Ovary (tissue), 9 donors: Measurements from ENCODE around the gene MYADML2. TPM values are rescaled to one million over a fixed set of nuclear protein-coding genes. Genes with fewer than 3 reads are reported as not detected.
A peak's percentile ranks its signal among the peaks of the same experiment; 100 is the strongest.

Experiments
- DNase-seq, 5 donors: peaks; one replicate each; pipeline ENCODE4 v3.0.0-alpha.2; 2019 to 2020
- H3K27ac ChIP-seq, 2 donors: fragments of 200-600 bp; one replicate each; pipeline versions ENCODE4 v1.5.1 to v1.8.0; 2019 to 2022
- H3K27me3 ChIP-seq: fragments of 200-600 bp; one replicate; pipeline ENCODE4 v1.8.0; 2022
- H3K36me3 ChIP-seq: fragments of 200-600 bp; sonication (generic); one replicate; pipeline ENCODE4 v1.5.1; 2019
- H3K4me1 ChIP-seq: one replicate; pipeline ENCODE4 v1.8.1; 2013; ENCODE audit warnings: mild to moderate bottlenecking, moderate library complexity; ENCODE audit not compliant: insufficient read depth
- H3K4me3 ChIP-seq: fragments of 200-600 bp; sonication (generic); one replicate; pipeline ENCODE4 v1.5.1; 2017
- H3K9me3 ChIP-seq, 2 donors: fragments of 200-600 bp in 1 of 2; sonication (generic) in 1 of 2; one replicate each; pipeline versions ENCODE4 v1.5.1 to v1.8.1; 2013 to 2019; ENCODE audit warnings: mild to moderate bottlenecking in 1 of 2, moderate library complexity in 1 of 2
- CTCF ChIP-seq, 3 donors: fragments of 450-650 bp in 2 of 3; fragments of 200-600 bp in 1 of 3; IDR thresholded peaks; one replicate each; pipeline versions ENCODE4 v1.5.1 to v1.8.0; 2016 to 2022; ENCODE audit warnings: antibody characterized with exemption in 3 of 3, mild to moderate bottlenecking in 1 of 3
- EP300 ChIP-seq: sonication (generic); formaldehyde crosslinking; IDR thresholded peaks from one replicate; pipeline ENCODE4 v1.6.1; 2017; ENCODE audit warnings: antibody characterized with exemption
- POLR2A ChIP-seq: fragments of 450-650 bp; IDR thresholded peaks from one replicate; pipeline ENCODE4 v1.6.1; 2017; ENCODE audit warnings: antibody characterized with exemption, mild to moderate bottlenecking, moderate library complexity
- WGBS, 3 donors: extraction: QIAGEN DNeasy Blood & Tissue Kit in 1 of 3; methylation state at CpG; one replicate each; pipeline versions ENCODE4 v1.1.5 to v1.1.7; 2013 to 2017; 5-methylcytosine and 5-hydroxymethylcytosine counted together
- intact Hi-C, 4 donors: fragments of 100-400 bp; cut with DNase I; formaldehyde crosslinking; loops; one replicate each; pipeline versions ENCODE4 v1.11.0 to v1.15.1; 2022 to 2023
- polyA plus RNA-seq, 2 donors: library from polyadenylated mRNA; stranded (reverse); fragments of 200-250 nt in 1 of 2; fragments of 350-450 nt in 1 of 2; fragmentation: Illumina TruSeq in 1 of 2; extraction: RNeasy Lipid Tissue Mini Kit (QIAGEN cat#74804) in 1 of 2; gene quantifications; one replicate each; pipeline ENCODE4 v1.2.3, GENCODE V29; 2013 to 2014
- total RNA-seq, 7 donors: library from RNA; depleted of rRNA in 2 of 7; stranded (reverse); fragments of >200 nt in 2 of 7; fragmentation: NEBNext Ultra II Directional in 3 of 7; extraction: Animal tissue kit (Norgen Biotek cat#: 25700) in 3 of 7; gene quantifications; one replicate each; pipeline versions ENCODE4 v1.1.0 to v1.2.4, GENCODE V29; 2016 to 2023
- donor health status: DM: no; HTN: no; CAD: no; lungs with moderate emphysema.
- donor health status: DM: no; HTN: no; CAD: no.
- donor health status: Bipolar disorder and iron deficiency.
- donor health status: DM: yes; HTN: yes; CAD: no.
- donor health status: DM: no; HTN: no; CAD: no.
- donor health status: DM: yes; HTN: yes; CAD: no.

Gene MYADML2
- total and polyA plus RNA-seq, 9 donors: not detected

DNA sequence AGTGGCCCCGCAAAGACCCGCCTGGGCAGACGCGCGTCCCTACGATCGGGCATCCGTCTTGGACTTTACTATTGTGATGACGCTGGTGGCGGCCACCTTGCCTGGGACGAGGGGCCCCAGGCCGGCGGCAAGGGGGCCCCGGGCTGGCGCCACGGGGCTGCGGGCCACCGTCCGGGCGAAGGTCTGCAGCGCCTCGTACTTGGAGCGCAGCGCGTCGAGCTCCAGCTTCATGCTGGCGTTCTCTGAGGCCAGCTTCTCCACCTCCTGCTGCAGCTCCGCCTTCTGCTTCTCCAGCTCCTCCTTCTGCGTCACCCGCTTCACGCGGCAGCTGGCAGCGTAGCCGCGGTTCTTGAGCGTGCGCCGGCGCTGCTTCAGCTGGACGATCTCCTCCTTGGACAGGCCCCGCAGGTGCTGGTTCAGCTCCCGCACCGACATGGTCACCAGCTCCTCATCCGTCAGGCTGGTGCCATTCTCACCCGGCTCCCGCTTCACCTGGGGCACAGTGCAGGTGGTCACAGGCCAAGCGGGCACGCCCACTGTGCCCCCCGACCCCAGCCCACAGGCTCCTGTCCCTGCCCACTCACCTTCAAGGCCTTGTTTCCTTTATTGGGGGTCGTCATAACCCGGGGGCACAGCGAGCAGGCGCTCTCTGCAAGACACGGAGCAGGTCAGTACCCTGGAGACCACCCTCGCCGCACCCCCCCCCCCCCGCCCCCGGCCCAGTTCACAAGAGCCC, 24.3 kb downstream of the MYADML2 start:
- DNase-seq: peak in 1 of 5 donors; percentile 43
- Histone ChIP-seq H3K9me3 (no peaks in the 10 kb centered on the region), H3K4me3 (peak overlapping the region; percentile 7), H3K27me3 (no peaks in the 10 kb centered on the region), H3K36me3 (no peaks in the 10 kb centered on the region), H3K4me1 (peaks cover 27% of the 10 kb centered on the region), H3K27ac (peak overlapping the region in 1 of 2 donors; percentile 49)
- no peak for TF ChIP-seq CTCF (IDR thresholded peaks at IDR 0.05)
- no peak for TF ChIP-seq EP300
- no peak for TF ChIP-seq POLR2A
- intact Hi-C loops: no loop called here
- 75 to 82% (median 77%) methylated on average over 55 to 58 of the region's 58 CpGs for WGBS, 3 donors

DNA sequence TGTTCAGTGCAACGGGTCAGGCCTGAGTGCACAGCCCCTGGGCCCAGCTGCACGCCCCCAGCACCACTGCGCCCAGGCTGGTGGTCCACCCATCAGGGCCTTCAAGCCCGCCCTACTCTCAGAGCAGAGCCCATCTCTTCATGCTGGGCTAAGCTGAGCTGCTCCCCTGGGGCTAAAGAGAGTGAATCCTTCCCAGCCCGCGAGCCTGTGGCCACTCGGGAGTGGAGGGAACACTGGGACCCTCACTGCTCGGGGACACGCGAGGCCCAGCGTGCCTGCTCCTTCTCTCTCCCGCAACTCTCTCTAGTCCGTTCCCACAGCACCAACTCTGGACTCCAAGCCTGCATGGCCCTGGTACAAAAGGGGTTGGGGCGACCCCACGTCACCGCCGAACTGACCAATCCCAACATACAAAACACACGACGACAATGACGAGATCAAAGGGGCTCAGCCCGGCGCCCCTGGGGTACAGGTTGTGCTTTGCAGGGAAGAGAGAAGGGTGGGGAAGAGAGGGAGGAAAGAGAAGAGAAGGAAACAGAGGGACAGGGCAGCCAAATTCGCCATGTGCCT, 25.0 kb downstream of the MYADML2 start:
- H3K36me3 ChIP-seq: no peaks in the 10 kb centered on the region
- no peak for DNase-seq
- H3K27ac ChIP-seq: no peak overlapping the region
- H3K9me3 ChIP-seq: no peaks in the 10 kb centered on the region
- 89 to 94% (median 90%) methylated on average over 23 of the region's 23 CpGs for WGBS, 3 donors
- no peak overlapping the region for H3K4me3 ChIP-seq
- TF ChIP-seq EP300: no peak
- TF ChIP-seq POLR2A: no peak
- TF ChIP-seq CTCF (IDR thresholded peaks at IDR 0.05): no peak
- H3K27me3 ChIP-seq: no peaks in the 10 kb centered on the region
- peaks cover 29% of the 10 kb centered on the region for H3K4me1 ChIP-seq
- intact Hi-C loops: no loop called here

DNA sequence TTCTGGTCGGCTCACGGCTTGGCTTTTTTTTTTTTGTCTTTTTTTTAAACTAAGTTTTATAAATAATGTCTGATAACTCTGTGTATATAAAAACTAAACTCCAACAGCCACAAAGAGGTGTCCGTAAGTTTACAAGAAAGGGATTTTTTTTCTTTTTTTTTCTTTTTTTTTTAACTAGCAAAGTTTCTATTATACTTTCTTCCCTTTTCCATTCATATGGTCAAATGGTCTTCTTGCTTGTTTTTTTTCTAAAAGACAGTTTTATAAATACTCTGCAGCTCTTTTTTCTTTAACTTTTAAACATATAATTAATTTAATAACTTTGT, 25.5 kb downstream of the MYADML2 start:
- peaks cover 30% of the 10 kb centered on the region for H3K4me1 ChIP-seq
- DNase-seq: no peak

More for the DNA sequence above, 25.5 kb downstream of the MYADML2 start:
- no peak overlapping the region for H3K4me3 ChIP-seq
- 26 to 60% (median 52%) methylated on average over 3 of the region's 3 CpGs for WGBS, 3 donors
- no peaks in the 10 kb centered on the region for H3K36me3 ChIP-seq
- TF ChIP-seq POLR2A (no peak), EP300 (no peak), CTCF (IDR thresholded peaks at IDR 0.05) (no peak)
- intact Hi-C loops: no loop called here
- no peaks in the 10 kb centered on the region for H3K27me3 ChIP-seq
- no peaks in the 10 kb centered on the region for H3K9me3 ChIP-seq
- H3K27ac ChIP-seq: no peak overlapping the region
